ENCODE results near the gene GTF3C4. TPM values are rescaled to one million over a fixed set of nuclear protein-coding genes. Genes with fewer than 3 reads are reported as not detected.

GTF3C4 gene
- polyA plus RNA-seq, 1 donor from 2014 or later: 11.1 TPM

- no peak overlapping the region for H3K4me3 ChIP-seq (ENCODE audit: low read length)
- no peak overlapping the region for H3K27ac ChIP-seq (ENCODE audit: low read length)
- H3K4me2 ChIP-seq (ENCODE audit: low read length): no peak overlapping the region
- H3K36me3 ChIP-seq (ENCODE audit: insufficient read depth, low read length): peaks cover 6% of the 10 kb centered on the region
- H3K79me2 ChIP-seq (replicated peaks; ENCODE audit: insufficient read depth, low read length): no peaks in the 10 kb centered on the region
- H3K9me3 ChIP-seq (ENCODE audit: low read length): no peaks in the 10 kb centered on the region
- no peaks in the 10 kb centered on the region for H3F3A ChIP-seq (ENCODE audit: insufficient read depth, low read length, poor library complexity, severe bottlenecking)
- H3K9me2 ChIP-seq (ENCODE audit: insufficient read depth, low read length): no peaks in the 10 kb centered on the region
- no peak overlapping the region for H3K9ac ChIP-seq (ENCODE audit: low read length)
- no peak overlapping the region for H2AFZ ChIP-seq (ENCODE audit: low read depth, low read length)
- H3K27me3 ChIP-seq (ENCODE audit: insufficient read depth, low read depth, low read length): no peaks in the 10 kb centered on the region
- no peaks in the 10 kb centered on the region for H4K20me1 ChIP-seq (ENCODE audit: insufficient read depth)
- TF ChIP-seq MXI1 (conservative IDR thresholded peaks at IDR 0.05; ENCODE audit: poor library complexity, severe bottlenecking): no peak
- TF ChIP-seq REST (IDR thresholded peaks at IDR 0.05; ENCODE audit: borderline replicate concordance): no peak
- no peak for TF ChIP-seq EZH2 (IDR thresholded peaks at IDR 0.05; ENCODE audit: borderline replicate concordance, insufficient read depth, low read length, poor library complexity, severe bottlenecking)
- no peak for TF ChIP-seq TAF1 (IDR thresholded peaks at IDR 0.05; ENCODE audit: low read depth)
- TF ChIP-seq CTCF (IDR thresholded peaks at IDR 0.05; ENCODE audit: poor library complexity, severe bottlenecking): no peak
- TF ChIP-seq EP300 (conservative IDR thresholded peaks at IDR 0.05; ENCODE audit: poor library complexity, severe bottlenecking): no peak
- no peak for TF ChIP-seq POLR2AphosphoS5 (IDR thresholded peaks at IDR 0.05)
- TF ChIP-seq SMC3 (conservative IDR thresholded peaks at IDR 0.05; ENCODE audit: poor library complexity): no peak
- TF ChIP-seq RAD21 (conservative IDR thresholded peaks at IDR 0.05): no peak
These were observed 25.0 kb upstream of the GTF3C4 start for GRCh38 chr9:132645306-132645705.

GRCh38 chr9:132645711-132646110, 24.6 kb upstream of the GTF3C4 start:
- TF ChIP-seq SMC3 (conservative IDR thresholded peaks at IDR 0.05; ENCODE audit: poor library complexity): no peak
- no peak for TF ChIP-seq TAF1 (IDR thresholded peaks at IDR 0.05; ENCODE audit: low read depth)
- no peak for TF ChIP-seq RAD21 (conservative IDR thresholded peaks at IDR 0.05)
- TF ChIP-seq EP300 (conservative IDR thresholded peaks at IDR 0.05; ENCODE audit: poor library complexity, severe bottlenecking): no peak
- no peak for TF ChIP-seq MXI1 (conservative IDR thresholded peaks at IDR 0.05; ENCODE audit: poor library complexity, severe bottlenecking)
- no peak for TF ChIP-seq EZH2 (IDR thresholded peaks at IDR 0.05; ENCODE audit: borderline replicate concordance, insufficient read depth, low read length, poor library complexity, severe bottlenecking)
- TF ChIP-seq CTCF (IDR thresholded peaks at IDR 0.05; ENCODE audit: poor library complexity, severe bottlenecking): no peak
- TF ChIP-seq REST (IDR thresholded peaks at IDR 0.05; ENCODE audit: borderline replicate concordance): no peak
- TF ChIP-seq POLR2AphosphoS5 (IDR thresholded peaks at IDR 0.05): no peak
- H2AFZ ChIP-seq (ENCODE audit: low read depth, low read length): no peak overlapping the region
- H3F3A ChIP-seq (ENCODE audit: insufficient read depth, low read length, poor library complexity, severe bottlenecking): no peaks in the 10 kb centered on the region
- no peaks in the 10 kb centered on the region for H3K9me3 ChIP-seq (ENCODE audit: low read length)
- H3K4me3 ChIP-seq (ENCODE audit: low read length): no peak overlapping the region
- H3K9me2 ChIP-seq (ENCODE audit: insufficient read depth, low read length): no peaks in the 10 kb centered on the region
- no peaks in the 10 kb centered on the region for H3K27me3 ChIP-seq (ENCODE audit: insufficient read depth, low read depth, low read length)
- H3K4me2 ChIP-seq (ENCODE audit: low read length): no peak overlapping the region
- H4K20me1 ChIP-seq (ENCODE audit: insufficient read depth): no peaks in the 10 kb centered on the region
- H3K79me2 ChIP-seq (replicated peaks; ENCODE audit: insufficient read depth, low read length): no peaks in the 10 kb centered on the region
- H3K27ac ChIP-seq (ENCODE audit: low read length): no peak overlapping the region
- H3K9ac ChIP-seq (ENCODE audit: low read length): no peak overlapping the region
- peaks cover 6% of the 10 kb centered on the region for H3K36me3 ChIP-seq (ENCODE audit: insufficient read depth, low read length)
